IMR-90 (cell line): ENCODE results near the gene GRK5. TPM values are rescaled to one million over a fixed set of nuclear protein-coding genes. Genes with fewer than 3 reads are reported as not detected.

ENCODE experiments used
- ATAC-seq: fragments of 200-7000 bp; cut with Tn5 transposase; 2 replicates; pipeline ENCODE4 v1.9.1; 2020; ENCODE audit warnings: low read depth, mild to moderate bottlenecking, moderate library complexity
- BruUV-seq: library from RNA; stranded (reverse); fragments of 400-500 nt; replicated peaks from 2 replicates; lab custom pipeline; 2021; lab: Mats Ljungman, UMichigan
- CTCF ChIA-PET: fragments of 300-600 bp; formaldehyde crosslinking; extraction: SDS; loops from one replicate; lab custom pipeline; 2021; ENCODE audit warnings: antibody characterized with exemption; lab: Yijun Ruan, JAX
- POLR2A ChIA-PET: fragments of 300-600 bp; sonication (Branson Sonifier 250); formaldehyde crosslinking; loops from one replicate; lab custom pipeline; 2022; ENCODE audit warnings: antibody characterized with exemption; ENCODE audit not compliant: unreplicated experiment; lab: Charles Lee
- DNase-seq: peaks from one replicate; pipeline ENCODE4 v3.0.0; 2013
- H2AFZ ChIP-seq: replicated peaks from 2 replicates; pipeline ENCODE3; 2013; ENCODE audit warnings: low read length, mild to moderate bottlenecking; ENCODE audit not compliant: poor library complexity
- H2AK5ac ChIP-seq: 2 replicates; pipeline ENCODE4 v1.6.1; 2013; ENCODE audit warnings: low read depth, low read length, inconsistent platforms
- H2AK9ac ChIP-seq: replicated peaks from 2 replicates; pipeline ENCODE3; 2013; ENCODE audit warnings: mild to moderate bottlenecking, low read depth, low read length, moderate library complexity; ENCODE audit not compliant: poor library complexity
- H2BK120ac ChIP-seq: 2 replicates; pipeline ENCODE4 v1.6.1; 2013; ENCODE audit warnings: low read depth, low read length, inconsistent platforms
- H2BK15ac ChIP-seq: 3 replicates; pipeline ENCODE4 v1.6.1; 2013; ENCODE audit warnings: low read depth, low read length, inconsistent platforms
- H2BK20ac ChIP-seq: 2 replicates; pipeline ENCODE4 v1.6.1; 2013; ENCODE audit warnings: low read depth, mild to moderate bottlenecking, inconsistent platforms, low read length, moderate library complexity
- H2BK5ac ChIP-seq: 2 replicates; pipeline ENCODE4 v1.6.1; 2013; ENCODE audit warnings: mild to moderate bottlenecking, low read depth, low read length, inconsistent platforms; ENCODE audit not compliant: poor library complexity, severe bottlenecking
- H3K14ac ChIP-seq: replicated peaks from 2 replicates; pipeline ENCODE4 v1.6.1; 2013; ENCODE audit warnings: low read depth, low read length, inconsistent platforms
- H3K18ac ChIP-seq: 2 replicates; pipeline ENCODE4 v1.6.1; 2013; ENCODE audit warnings: low read depth, low read length, control low read depth
- H3K23ac ChIP-seq: 2 replicates; pipeline ENCODE4 v1.6.1; 2013; ENCODE audit warnings: low read depth, low read length, inconsistent platforms
- H3K27ac ChIP-seq: 2 replicates; pipeline ENCODE4 v1.5.1; 2013; ENCODE audit warnings: mild to moderate bottlenecking, control low read depth, low read length; ENCODE audit not compliant: insufficient read depth
- H3K27me3 ChIP-seq: 2 replicates; pipeline ENCODE4 v1.6.1; 2013; ENCODE audit warnings: low read length; ENCODE audit not compliant: control insufficient read depth, insufficient read depth
- H3K36me3 ChIP-seq: 2 replicates; pipeline ENCODE4 v1.6.1; 2013; ENCODE audit warnings: low read length, mixed read lengths; ENCODE audit not compliant: control insufficient read depth, insufficient read depth
- H3K4ac ChIP-seq: 2 replicates; pipeline ENCODE4 v1.6.1; 2013; ENCODE audit warnings: low read depth, low read length, inconsistent platforms
- H3K4me1 ChIP-seq: 2 replicates; pipeline ENCODE4 v1.6.1; 2013; ENCODE audit warnings: low read length, mixed read lengths; ENCODE audit not compliant: control insufficient read depth, insufficient read depth
- H3K4me2 ChIP-seq: 2 replicates; pipeline ENCODE4 v1.6.1; 2013; ENCODE audit warnings: low read depth, mild to moderate bottlenecking, control low read depth, low read length, moderate library complexity
- H3K4me3 ChIP-seq: 2 replicates; pipeline ENCODE4 v1.5.1; 2013; ENCODE audit warnings: low read depth, mild to moderate bottlenecking, control low read depth, low read length, moderate library complexity; ENCODE audit not compliant: insufficient read depth
- H3K56ac ChIP-seq: 2 replicates; pipeline ENCODE4 v1.6.1; 2013; ENCODE audit warnings: low read length, inconsistent platforms; ENCODE audit not compliant: insufficient read depth; ENCODE audit errors: extremely low read depth
- H3K79me1 ChIP-seq, 2 experiments: 2 replicates each; pipeline ENCODE4 v1.6.1; 2013; ENCODE audit warnings: low read length in 2 of 2, inconsistent platforms in 1 of 2, low read depth in 1 of 2
- H3K9ac ChIP-seq: 2 replicates; pipeline ENCODE4 v1.6.1; 2013; ENCODE audit warnings: low read depth, low read length, control low read depth
- H3K9me1 ChIP-seq: 2 replicates; pipeline ENCODE4 v1.6.1; 2013; ENCODE audit warnings: low read length, inconsistent platforms; ENCODE audit not compliant: insufficient read depth
- H3K9me3 ChIP-seq: 2 replicates; pipeline ENCODE4 v1.6.1; 2013; ENCODE audit warnings: low read length; ENCODE audit not compliant: control insufficient read depth, insufficient read depth
- H4K20me1 ChIP-seq: 2 replicates; pipeline ENCODE4 v1.6.1; 2013; ENCODE audit warnings: low read length, inconsistent platforms; ENCODE audit not compliant: insufficient read depth
- H4K5ac ChIP-seq: 2 replicates; pipeline ENCODE4 v1.6.1; 2013; ENCODE audit warnings: mild to moderate bottlenecking, low read depth, low read length, control low read depth
- H4K8ac ChIP-seq, 2 experiments: 2 replicates each; pipeline ENCODE4 v1.6.1; 2013; ENCODE audit warnings: low read depth in 2 of 2, low read length in 2 of 2, control low read depth in 1 of 2, inconsistent platforms in 1 of 2
- H4K91ac ChIP-seq: 2 replicates; pipeline ENCODE4 v1.6.1; 2013; ENCODE audit warnings: low read depth, low read length, inconsistent platforms; ENCODE audit not compliant: insufficient read depth
- BHLHE40 ChIP-seq: fragments of 150-350 bp; IDR thresholded peaks from 2 replicates; pipeline ENCODE4 v1.6.1; 2016; ENCODE audit warnings: mild to moderate bottlenecking, low read depth, low read length
- CHD1 ChIP-seq: IDR thresholded peaks from 2 replicates; pipeline ENCODE4 v1.6.1; 2012; ENCODE audit warnings: low read depth, low read length, improper control_type of control experiment
- SMC3 ChIP-seq: fragments of 150-350 bp; IDR thresholded peaks from 2 replicates; pipeline ENCODE4 v1.6.1; 2016; ENCODE audit warnings: low read depth, mild to moderate bottlenecking, antibody characterized with exemption, low read length, moderate library complexity
- WGBS, 2 experiments: methylation state at CpG; one replicate each; pipeline versions ENCODE4 v1.1.5 to v1.1.7; 2013; ENCODE audit warnings: missing lambda C conversion rate in 2 of 2; ENCODE audit not compliant: insufficient read length in 1 of 2; ENCODE audit errors: extremely low coverage in 2 of 2; 5-methylcytosine and 5-hydroxymethylcytosine counted together
- dilution Hi-C: fragments of 300-500 bp; cut with HindIII; formaldehyde crosslinking; loops from one replicate; pipeline ENCODE4 v1.14.3; 2018; ENCODE audit warnings: low sequenced_read_pairs; ENCODE audit not compliant: unreplicated experiment
- in situ Hi-C: fragments of 300-500 bp; cut with MboI; formaldehyde crosslinking; loops from 3 replicates; pipeline ENCODE4 v1.14.3; 2019; ENCODE audit warnings: low sequenced_read_pairs, inconsistent platforms, mixed read lengths
- intact Hi-C: fragments of 100-400 bp; cut with micrococcal nuclease; formaldehyde crosslinking; loops from 2 replicates; pipeline ENCODE4 v1.10.0; 2022
- polyA plus RNA-seq, 3 experiments: library from polyadenylated mRNA; depleted of rRNA; stranded (reverse); fragments of >200 nt; gene quantifications; 2 replicates each; pipeline ENCODE4 v1.2.3, GENCODE V29; 2012; ENCODE audit warnings: low replicate concordance in 1 of 3
- total RNA-seq: library from RNA; depleted of rRNA; stranded (reverse); fragments of >200 nt; gene quantifications from 2 replicates; pipeline ENCODE4 v1.2.3, GENCODE V29; 2012

GRK5 gene
- total and polyA plus RNA-seq, 2 of the 4 experiments (the other 2 are of a cell fraction), result 12.9 to 16.3 TPM

- Histone ChIP-seq H4K8ac (peak overlapping the region; percentile 88 to 99), H3K23ac (peak overlapping the region; percentile 87), H4K20me1 (no peaks in the 10 kb centered on the region), H3K36me3 (peaks cover 12% of the 10 kb centered on the region), H3K4me3 (peak overlapping the region; percentile 90), H2BK15ac (no peak overlapping the region; the same call in 1 of the 3 replicates), H3K4me2 (peak overlapping the region; percentile 96), H3K79me1 (peaks cover 32 to 45% of the 10 kb centered on the region in 2 experiments), H4K91ac (peak overlapping the region; percentile 91), H2AK5ac (peak overlapping the region; percentile 99), H2BK120ac (no peak overlapping the region; the same call in 1 of the 2 replicates), H3K4ac (peak overlapping the region; percentile 98), H3K4me1 (peaks cover 3% of the 10 kb centered on the region), H2AFZ (peak overlapping the region; percentile 94), H3K9me1 (peaks cover 10% of the 10 kb centered on the region), H2BK5ac (peak overlapping the region; percentile 98), H2AK9ac (peak overlapping the region; percentile 95), H4K5ac (peak overlapping the region; percentile 95), H2BK20ac (no peak overlapping the region), H3K56ac (peak overlapping the region; percentile 97), H3K9me3 (no peaks in the 10 kb centered on the region), H3K27ac (peak overlapping the region; percentile 99), H3K14ac (peak overlapping the region; percentile 100), H3K9ac (peak overlapping the region; percentile 99), H3K27me3 (no peaks in the 10 kb centered on the region), H3K18ac (peak overlapping the region; percentile 91)
- CTCF ChIA-PET, result no interaction called here
- no TSS peak for BruUV-seq
- in situ Hi-C loops, result loop anchor here (25.0 kb wide), 2 partner anchors 441 to 684 kb away; partner anchors contain the start of gene MCMBP
- dilution Hi-C loops, result no loop called here
- intact Hi-C loops, result loop anchor here (1.0 kb wide), 1 partner anchor 98 kb away; the partner anchor contains the start of gene EIF3A
- ATAC-seq (peak; percentile 1), DNase-seq (no peak)
- POLR2A ChIA-PET, result no interaction called here
- TF ChIP-seq CHD1 (no peak), BHLHE40 (no peak), SMC3 (no peak)
- WGBS, 2 experiments, result 15% methylated on average over 12 of the region's 21 CpGs; no CpG with 5 or more reads in 1 of the 2 experiments
Observed at GRCh38 chr10:119177708-119178371, 29.5 kb upstream of the GRK5 start.
